Measurements from ENCODE around the gene NXF1. TPM values are rescaled to one million over a fixed set of nuclear protein-coding genes. Genes with fewer than 3 reads are reported as not detected.

NXF1 gene
- total and polyA plus RNA-seq, 2 donors (not counting 1 experiment from before 2014, with no cell fraction given), result 17.2 to 27.8 TPM

- no peak overlapping the region for H3K27ac ChIP-seq (ENCODE audit: insufficient read depth, low read length)
- H3K27me3 ChIP-seq (ENCODE audit: control insufficient read depth, insufficient read depth, low read length), result no peaks in the 10 kb centered on the region
- H3K4me1 ChIP-seq (ENCODE audit: control insufficient read depth, extremely low read depth, insufficient read depth, low read length), result no peaks in the 10 kb centered on the region
- H3K4me3 ChIP-seq (replicated peaks in 1 of 4; ENCODE audit: control extremely low read depth in 1 of 4, insufficient read depth in 1 of 4, low read depth in 3 of 4, low read length in 4 of 4), result no peak overlapping the region
- no peaks in the 10 kb centered on the region for H3K9me3 ChIP-seq (ENCODE audit: control insufficient read depth, insufficient read depth, low read depth, low read length)
- no peak overlapping the region for H3K9ac ChIP-seq (ENCODE audit: insufficient read depth, low read length)
- no peak overlapping the region for H3K4me2 ChIP-seq (ENCODE audit: extremely low read depth, insufficient read depth, low read length)
- no peak for DNase-seq (ENCODE audit: low read depth in 2 of 2)
- TF ChIP-seq CTCF (conservative IDR thresholded peaks at IDR 0.05 in 1 of 2, IDR thresholded peaks at IDR 0.05 in 1 of 2; ENCODE audit: low read depth in 1 of 2, low read length in 2 of 2), result no peak
- no peak for TF ChIP-seq EZH2 (IDR thresholded peaks at IDR 0.05; ENCODE audit: low read length, missing control alignments)
- peaks cover 8% of the 10 kb centered on the region for H3K79me2 ChIP-seq (ENCODE audit: control insufficient read depth, insufficient read depth, low read length)
- H2AFZ ChIP-seq (ENCODE audit: low read length), result peak overlapping the region; percentile 26
- no peaks in the 10 kb centered on the region for H4K20me1 ChIP-seq (ENCODE audit: control insufficient read depth, extremely low read depth, insufficient read depth, low read length)
- no peaks in the 10 kb centered on the region for H3K36me3 ChIP-seq (ENCODE audit: control insufficient read depth, insufficient read depth, low read length)
These were observed 47.1 kb downstream of the NXF1 start for GRCh38 chr11:62757846-62758788.

GRCh38 chr11:62755086-62755615 is 50.1 kb downstream of the NXF1 start:
- Histone ChIP-seq H3K79me2 (ENCODE audit: control insufficient read depth, insufficient read depth, low read length) (peaks cover 7% of the 10 kb centered on the region), H3K9me3 (ENCODE audit: control insufficient read depth, insufficient read depth, low read depth, low read length) (no peaks in the 10 kb centered on the region), H3K27ac (ENCODE audit: insufficient read depth, low read length) (no peak overlapping the region), H3K27me3 (ENCODE audit: control insufficient read depth, insufficient read depth, low read length) (no peaks in the 10 kb centered on the region), H3K4me2 (ENCODE audit: extremely low read depth, insufficient read depth, low read length) (no peak overlapping the region), H3K36me3 (ENCODE audit: control insufficient read depth, insufficient read depth, low read length) (peaks cover 5% of the 10 kb centered on the region), H4K20me1 (ENCODE audit: control insufficient read depth, extremely low read depth, insufficient read depth, low read length) (no peaks in the 10 kb centered on the region), H3K4me3 (replicated peaks in 1 of 4; ENCODE audit: control extremely low read depth in 1 of 4, insufficient read depth in 1 of 4, low read depth in 3 of 4, low read length in 4 of 4) (no peak overlapping the region), H2AFZ (ENCODE audit: low read length) (no peak overlapping the region), H3K4me1 (ENCODE audit: control insufficient read depth, extremely low read depth, insufficient read depth, low read length) (no peaks in the 10 kb centered on the region), H3K9ac (ENCODE audit: insufficient read depth, low read length) (no peak overlapping the region)
- DNase-seq (ENCODE audit: low read depth in 2 of 2), result no peak
- TF ChIP-seq EZH2 (IDR thresholded peaks at IDR 0.05; ENCODE audit: low read length, missing control alignments) (no peak), CTCF (conservative IDR thresholded peaks at IDR 0.05 in 1 of 2, IDR thresholded peaks at IDR 0.05 in 1 of 2; ENCODE audit: low read depth in 1 of 2, low read length in 2 of 2) (no peak)

- no peaks in the 10 kb centered on the region for H3K9me3 ChIP-seq (ENCODE audit: control insufficient read depth, insufficient read depth, low read depth, low read length)
- peaks cover 5% of the 10 kb centered on the region for H3K36me3 ChIP-seq (ENCODE audit: control insufficient read depth, insufficient read depth, low read length)
- H3K4me3 ChIP-seq (replicated peaks in 1 of 4; ENCODE audit: control extremely low read depth in 1 of 4, insufficient read depth in 1 of 4, low read depth in 3 of 4, low read length in 4 of 4), result peak within 1 kb of the TSS; percentile 83 to 100 (median 94)
- H3K27ac ChIP-seq (ENCODE audit: insufficient read depth, low read length), result peak within 1 kb of the TSS; percentile 91
- peak; percentile 99 for DNase-seq (ENCODE audit: low read depth in 2 of 2)
- no peaks in the 10 kb centered on the region for H3K27me3 ChIP-seq (ENCODE audit: control insufficient read depth, insufficient read depth, low read length)
- peak within 1 kb of the TSS; percentile 71 for H3K4me2 ChIP-seq (ENCODE audit: extremely low read depth, insufficient read depth, low read length)
- H3K4me1 ChIP-seq (ENCODE audit: control insufficient read depth, extremely low read depth, insufficient read depth, low read length), result no peaks in the 10 kb centered on the region
- H3K79me2 ChIP-seq (ENCODE audit: control insufficient read depth, insufficient read depth, low read length), result peaks cover 7% of the 10 kb centered on the region
- TF ChIP-seq EZH2 (IDR thresholded peaks at IDR 0.05; ENCODE audit: low read length, missing control alignments) (no peak), CTCF (conservative IDR thresholded peaks at IDR 0.05 in 1 of 2, IDR thresholded peaks at IDR 0.05 in 1 of 2; ENCODE audit: low read depth in 1 of 2, low read length in 2 of 2) (no peak)
- H4K20me1 ChIP-seq (ENCODE audit: control insufficient read depth, extremely low read depth, insufficient read depth, low read length), result no peaks in the 10 kb centered on the region
- H3K9ac ChIP-seq (ENCODE audit: insufficient read depth, low read length), result peak within 1 kb of the TSS; percentile 92
- H2AFZ ChIP-seq (ENCODE audit: low read length), result peak within 1 kb of the TSS; percentile 100
These were observed 51.3 kb downstream of the NXF1 start, which contains the start of gene ZBTB3 for GRCh38 chr11:62753736-62754603. TSS of gene ZBTB3 (minus strand) at chr11:62754160. CDS start at chr11:62753664, 496 bp downstream.
